ENCODE data around the gene MCU.

- TF ChIP-seq, protein P1, sequence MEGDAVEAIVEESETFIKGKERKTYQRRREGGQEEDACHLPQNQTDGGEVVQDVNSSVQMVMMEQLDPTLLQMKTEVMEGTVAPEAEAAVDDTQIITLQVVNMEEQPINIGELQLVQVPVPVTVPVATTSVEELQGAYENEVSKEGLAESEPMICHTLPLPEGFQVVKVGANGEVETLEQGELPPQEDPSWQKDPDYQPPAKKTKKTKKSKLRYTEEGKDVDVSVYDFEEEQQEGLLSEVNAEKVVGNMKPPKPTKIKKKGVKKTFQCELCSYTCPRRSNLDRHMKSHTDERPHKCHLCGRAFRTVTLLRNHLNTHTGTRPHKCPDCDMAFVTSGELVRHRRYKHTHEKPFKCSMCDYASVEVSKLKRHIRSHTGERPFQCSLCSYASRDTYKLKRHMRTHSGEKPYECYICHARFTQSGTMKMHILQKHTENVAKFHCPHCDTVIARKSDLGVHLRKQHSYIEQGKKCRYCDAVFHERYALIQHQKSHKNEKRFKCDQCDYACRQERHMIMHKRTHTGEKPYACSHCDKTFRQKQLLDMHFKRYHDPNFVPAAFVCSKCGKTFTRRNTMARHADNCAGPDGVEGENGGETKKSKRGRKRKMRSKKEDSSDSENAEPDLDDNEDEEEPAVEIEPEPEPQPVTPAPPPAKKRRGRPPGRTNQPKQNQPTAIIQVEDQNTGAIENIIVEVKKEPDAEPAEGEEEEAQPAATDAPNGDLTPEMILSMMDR (IDR thresholded peaks at IDR 0.05) = no peak
- no peak for TF ChIP-seq POLR2A (IDR thresholded peaks at IDR 0.05)
Measured at GRCh38 chr10:72782649-72783330, 90.8 kb downstream of the MCU start.
